Activated CD8-positive, alpha-beta T cell treated with anti-CD3 and anti-CD28 coated beads for 36 hours (primary cell): ENCODE data around the gene ARPC5. TPM values are rescaled to one million over a fixed set of nuclear protein-coding genes. Genes with fewer than 3 reads are reported as not detected.
A peak's percentile ranks its signal among the peaks of the same experiment; 100 is the strongest.

ENCODE experiments used
- ATAC-seq: fragments of 200-7000 bp; cut with Tn5 transposase; one replicate; pipeline ENCODE4 v1.10.0; 2021; ENCODE audit warnings: mild to moderate bottlenecking, moderate library complexity
- CTCF ChIA-PET: fragments of 350-600 bp; sonication (Branson Sonifier 250); formaldehyde crosslinking; loops from one replicate; lab custom pipeline; 2021; ENCODE audit warnings: antibody characterized with exemption; lab: Charles Lee
- POLR2A ChIA-PET: fragments of 350-600 bp; sonication (Branson Sonifier 250); formaldehyde crosslinking; loops from one replicate; lab custom pipeline; 2021; ENCODE audit warnings: antibody characterized with exemption; lab: Charles Lee
- DNase-seq: peaks from one replicate; pipeline ENCODE4 v3.0.0-alpha.2; 2020
- H3K27ac Mint-ChIP-seq: one replicate; pipeline ENCODE4 v1.8.0; 2021; ENCODE audit warnings: mild to moderate bottlenecking, mixed read lengths
- H3K27me3 Mint-ChIP-seq: one replicate; pipeline ENCODE4 v1.8.0; 2021; ENCODE audit warnings: mixed read lengths
- H3K36me3 Mint-ChIP-seq: one replicate; pipeline ENCODE4 v1.8.0; 2021; ENCODE audit warnings: low read depth, mixed read lengths
- H3K4me1 Mint-ChIP-seq: one replicate; pipeline ENCODE4 v1.8.0; 2021; ENCODE audit warnings: low read depth, mixed read lengths
- H3K4me3 Mint-ChIP-seq: one replicate; pipeline ENCODE4 v1.8.0; 2021; ENCODE audit warnings: mild to moderate bottlenecking, moderate library complexity, mixed read lengths
- H3K9me3 Mint-ChIP-seq: one replicate; pipeline ENCODE4 v1.8.0; 2021; ENCODE audit warnings: mixed read lengths
- CTCF ChIP-seq: fragments of 200-600 bp; IDR thresholded peaks from one replicate; pipeline ENCODE4 v1.8.0; 2022; ENCODE audit warnings: antibody characterized with exemption, mild to moderate bottlenecking
- intact Hi-C: fragments of 100-400 bp; cut with micrococcal nuclease; formaldehyde crosslinking; loops from one replicate; pipeline ENCODE4 v1.10.0; 2022
- total RNA-seq, 2 experiments: library from RNA; stranded (reverse); gene quantifications; one replicate each; pipeline ENCODE4 v1.2.3, GENCODE V29; 2021

The ARPC5 gene
- total RNA-seq, 2 experiments from 2014 or later, result 128 to 134 TPM

GRCh38 chr1:183642166-183642565, 6.6 kb upstream of the ARPC5 start:
- H3K4me3 Mint-ChIP-seq, result no peak overlapping the region
- H3K27ac Mint-ChIP-seq, result no peak overlapping the region
- H3K4me1 Mint-ChIP-seq, result peaks cover 4% of the 10 kb centered on the region
- no peaks in the 10 kb centered on the region for H3K9me3 Mint-ChIP-seq
- no peak for TF ChIP-seq CTCF
- H3K36me3 Mint-ChIP-seq, result no peaks in the 10 kb centered on the region
- DNase-seq (no peak), ATAC-seq (no peak)
- intact Hi-C loops, result no loop called here
- H3K27me3 Mint-ChIP-seq, result no peaks in the 10 kb centered on the region
- POLR2A ChIA-PET, result no interaction called here
- CTCF ChIA-PET, result no interaction called here

GRCh38 chr1:183640193-183640592, 4.6 kb upstream of the ARPC5 start:
- Mint-ChIP-seq H3K27ac (no peak overlapping the region), H3K27me3 (no peaks in the 10 kb centered on the region), H3K4me3 (no peak overlapping the region), H3K36me3 (peaks cover 2% of the 10 kb centered on the region), H3K4me1 (peaks cover 16% of the 10 kb centered on the region), H3K9me3 (no peaks in the 10 kb centered on the region)
- TF ChIP-seq CTCF, result no peak
- intact Hi-C loops, result no loop called here
- ChIA-PET CTCF (interaction anchor here (1.2 kb wide), 1 partner anchor 15 kb away, joined by 3 read pairs; no protein-coding TSS in a partner anchor), POLR2A (no interaction called here)
- ATAC-seq (no peak), DNase-seq (no peak)

- Mint-ChIP-seq H3K9me3 (no peaks in the 10 kb centered on the region), H3K36me3 (peaks cover 2% of the 10 kb centered on the region), H3K4me1 (peaks cover 16% of the 10 kb centered on the region), H3K27me3 (no peaks in the 10 kb centered on the region), H3K27ac (no peak overlapping the region), H3K4me3 (no peak overlapping the region)
- no peak for TF ChIP-seq CTCF
- CTCF ChIA-PET, result interaction anchor here (2.4 to 2.6 kb wide), 2 partner anchors 17 to 46 kb away, joined by 11 to 17 read pairs; no protein-coding TSS in a partner anchor
- no peak for ATAC-seq
- no peak for DNase-seq
- POLR2A ChIA-PET, result no interaction called here
- intact Hi-C loops, result no loop called here
These were observed 3.2 kb upstream of the ARPC5 start for GRCh38 chr1:183638649-183639387.

- H3K4me1 Mint-ChIP-seq, result peaks cover 32% of the 10 kb centered on the region
- peak overlapping the region; percentile 98 for H3K27ac Mint-ChIP-seq
- CTCF ChIA-PET, result interaction anchor here (2.4 to 2.6 kb wide), 2 partner anchors 19 to 48 kb away, joined by 11 to 17 read pairs; no protein-coding TSS in a partner anchor
- no peak for DNase-seq
- no peaks in the 10 kb centered on the region for H3K27me3 Mint-ChIP-seq
- no peak for TF ChIP-seq CTCF
- no peak for ATAC-seq
- no peaks in the 10 kb centered on the region for H3K9me3 Mint-ChIP-seq
- intact Hi-C loops, result no loop called here
- peak overlapping the region; percentile 89 for H3K4me3 Mint-ChIP-seq
- POLR2A ChIA-PET, result no interaction called here
- peaks cover 11% of the 10 kb centered on the region for H3K36me3 Mint-ChIP-seq
These were observed 1.2 kb upstream of the ARPC5 start for GRCh38 chr1:183636783-183637182.

- CTCF ChIA-PET, result interaction anchor here (0.9 to 4.2 kb wide), 3 partner anchors 19 to 279 kb away, joined by 3 to 33 read pairs (median 17); partner anchors contain the start of gene APOBEC4
- POLR2A ChIA-PET, result no interaction called here
- ATAC-seq, result no peak
- H3K9me3 Mint-ChIP-seq, result no peaks in the 10 kb centered on the region
- no peak for DNase-seq
- peaks cover 13% of the 10 kb centered on the region for H3K36me3 Mint-ChIP-seq
- H3K4me1 Mint-ChIP-seq, result peaks cover 35% of the 10 kb centered on the region
- H3K27ac Mint-ChIP-seq, result peak overlapping the region; percentile 98
- H3K4me3 Mint-ChIP-seq, result peak overlapping the region; percentile 89
- H3K27me3 Mint-ChIP-seq, result no peaks in the 10 kb centered on the region
- intact Hi-C loops, result no loop called here
- no peak for TF ChIP-seq CTCF
These were observed 725 bp upstream of the ARPC5 start for GRCh38 chr1:183636334-183636682.
